HepG2 (cell line): Measurements from ENCODE around the gene TWNK. TPM values are rescaled to one million over a fixed set of nuclear protein-coding genes. Genes with fewer than 3 reads are reported as not detected.

ENCODE experiments used
- AGO2 ChIP-seq: fragments of 200-400 bp; formaldehyde crosslinking; optimal IDR thresholded peaks from 2 replicates; pipeline ENCODE3; 2017; ENCODE audit warnings: mild to moderate bottlenecking, low read depth, low read length, moderate library complexity
- EP300 ChIP-seq, 3 experiments: sonication (generic) in 1 of 3; formaldehyde crosslinking in 1 of 3; IDR thresholded peaks; 2 replicates each; pipeline versions ENCODE4 v1.5.1 to v1.6.1; 2011 to 2020; ENCODE audit warnings: low read depth in 2 of 3, low read length in 2 of 3, borderline replicate concordance in 1 of 3, improper control_type of control experiment in 1 of 3, mild to moderate bottlenecking in 1 of 3, missing genetic modification reagents in 1 of 3, moderate library complexity in 1 of 3
- FOXA3 ChIP-seq: IDR thresholded peaks from 2 replicates; pipeline ENCODE4 v1.6.1; 2016; ENCODE audit warnings: missing genetic modification reagents, missing compliant biosample characterization
- KAT8 ChIP-seq: IDR thresholded peaks from 2 replicates; pipeline ENCODE4 v1.6.1; 2016; ENCODE audit warnings: missing genetic modification reagents, missing compliant biosample characterization
- KDM6A ChIP-seq: IDR thresholded peaks from 2 replicates; pipeline ENCODE4 v1.6.1; 2016; ENCODE audit warnings: low read depth
- NCOA2 ChIP-seq: sonication (generic); formaldehyde crosslinking; IDR thresholded peaks from 2 replicates; pipeline ENCODE4 v1.8.0; 2022; ENCODE audit warnings: inconsistent platforms
- POGZ ChIP-seq: sonication (generic); formaldehyde crosslinking; IDR thresholded peaks from 2 replicates; pipeline ENCODE4 v1.4.0; 2020; ENCODE audit warnings: mild to moderate bottlenecking, missing genetic modification reagents
- POLR2AphosphoS5 ChIP-seq: IDR thresholded peaks from 2 replicates; pipeline ENCODE4 v1.6.1; 2012; ENCODE audit warnings: low read depth, low read length
- RFXAP ChIP-seq: sonication (generic); formaldehyde crosslinking; IDR thresholded peaks from 2 replicates; pipeline ENCODE4 v1.4.0; 2020; ENCODE audit warnings: missing genetic modification reagents, borderline replicate concordance
- SOX13 ChIP-seq, 3 experiments: fragments of 450-650 bp in 1 of 3; sonication (generic) in 1 of 3; formaldehyde crosslinking in 1 of 3; IDR thresholded peaks in 2 of 3; conservative IDR thresholded peaks in 1 of 3; 2 replicates each; pipeline versions ENCODE4 v1.5.0 to v1.6.1; 2016 to 2020; ENCODE audit warnings: antibody characterized with exemption in 1 of 3, mild to moderate bottlenecking in 1 of 3, missing compliant biosample characterization in 1 of 3, missing genetic modification reagents in 1 of 3, moderate library complexity in 1 of 3
- SOX6 ChIP-seq, 2 experiments: fragments of 450-650 bp in 1 of 2; sonication (generic) in 1 of 2; formaldehyde crosslinking in 1 of 2; IDR thresholded peaks; 2 replicates each; pipeline versions ENCODE4 v1.4.0 to v1.6.1; 2017 to 2020; ENCODE audit warnings: antibody characterized with exemption in 1 of 2, mild to moderate bottlenecking in 1 of 2, missing genetic modification reagents in 1 of 2
- SP5 ChIP-seq: IDR thresholded peaks from 2 replicates; pipeline ENCODE4 v1.6.1; 2016; ENCODE audit warnings: low read depth, borderline replicate concordance
- TBX3 ChIP-seq: fragments of 450-650 bp; IDR thresholded peaks from 2 replicates; pipeline ENCODE4 v1.6.1; 2017; ENCODE audit warnings: antibody characterized with exemption, mild to moderate bottlenecking, inconsistent platforms, borderline replicate concordance
- ZBTB7B ChIP-seq: sonication (generic); formaldehyde crosslinking; IDR thresholded peaks from 2 replicates; pipeline ENCODE4 v1.4.0; 2020; ENCODE audit warnings: missing genetic modification reagents
- ZBTB8A ChIP-seq: sonication (generic); formaldehyde crosslinking; IDR thresholded peaks from 2 replicates; pipeline ENCODE4 v1.4.0; 2020; ENCODE audit warnings: mild to moderate bottlenecking, low read depth, missing genetic modification reagents, borderline replicate concordance
- ZFY ChIP-seq: sonication (generic); formaldehyde crosslinking; IDR thresholded peaks from 2 replicates; pipeline ENCODE4 v1.4.0; 2020; ENCODE audit warnings: missing genetic modification reagents
- ZNF24 ChIP-seq: fragments of 450-650 bp; IDR thresholded peaks from 2 replicates; pipeline ENCODE4 v1.6.1; 2017; ENCODE audit warnings: antibody characterized with exemption, mild to moderate bottlenecking
- ZNF605 ChIP-seq: sonication (generic); formaldehyde crosslinking; IDR thresholded peaks from 2 replicates; pipeline ENCODE4 v1.8.0; 2022; ENCODE audit warnings: mild to moderate bottlenecking, missing genetic modification reagents
- polyA plus RNA-seq, 8 experiments: library from polyadenylated mRNA; depleted of rRNA in 3 of 8; stranded (reverse) in 7 of 8; unstranded in 1 of 8; fragments of >200 nt; fragmentation: Illumina TruSeq in 4 of 8; extraction: Trizol in 4 of 8; gene quantifications; 2 replicates each; pipeline versions ENCODE4 v1.2.1 to v1.2.3, GENCODE V29; 2011 to 2016; ENCODE audit warnings: low read depth in 4 of 8, missing spikeins in 1 of 8, mixed read lengths in 1 of 8; ENCODE audit not compliant: insufficient read depth in 1 of 8
- total RNA-seq, 5 experiments: library from RNA; depleted of rRNA; stranded (reverse); fragments of >200 nt; fragmentation: Illumina TruSeq; extraction: Trizol; gene quantifications; 2 replicates each; pipeline ENCODE4 v1.2.3, GENCODE V29; 2016; ENCODE audit warnings: low read depth in 1 of 5
- TF ChIP-seq, protein P1 (sequence below), 2 experiments: sonication (generic) in 1 of 2; formaldehyde crosslinking in 1 of 2; IDR thresholded peaks; 2 replicates each; pipeline versions ENCODE4 v1.4.0 to v1.6.1; 2016 to 2020; ENCODE audit warnings: borderline replicate concordance in 1 of 2, low read depth in 1 of 2, mild to moderate bottlenecking in 1 of 2, missing genetic modification reagents in 1 of 2
- TF ChIP-seq, protein P2 (sequence below): sonication (generic); formaldehyde crosslinking; IDR thresholded peaks from 2 replicates; pipeline ENCODE4 v1.5.1; 2020; ENCODE audit warnings: mild to moderate bottlenecking, missing genetic modification reagents, moderate library complexity

TWNK gene
- total and polyA plus RNA-seq, 2 of the 13 experiments (the other 11 are each of a cell fraction or from before 2014, with no cell fraction given): 10.7 to 16.5 TPM

DNA sequence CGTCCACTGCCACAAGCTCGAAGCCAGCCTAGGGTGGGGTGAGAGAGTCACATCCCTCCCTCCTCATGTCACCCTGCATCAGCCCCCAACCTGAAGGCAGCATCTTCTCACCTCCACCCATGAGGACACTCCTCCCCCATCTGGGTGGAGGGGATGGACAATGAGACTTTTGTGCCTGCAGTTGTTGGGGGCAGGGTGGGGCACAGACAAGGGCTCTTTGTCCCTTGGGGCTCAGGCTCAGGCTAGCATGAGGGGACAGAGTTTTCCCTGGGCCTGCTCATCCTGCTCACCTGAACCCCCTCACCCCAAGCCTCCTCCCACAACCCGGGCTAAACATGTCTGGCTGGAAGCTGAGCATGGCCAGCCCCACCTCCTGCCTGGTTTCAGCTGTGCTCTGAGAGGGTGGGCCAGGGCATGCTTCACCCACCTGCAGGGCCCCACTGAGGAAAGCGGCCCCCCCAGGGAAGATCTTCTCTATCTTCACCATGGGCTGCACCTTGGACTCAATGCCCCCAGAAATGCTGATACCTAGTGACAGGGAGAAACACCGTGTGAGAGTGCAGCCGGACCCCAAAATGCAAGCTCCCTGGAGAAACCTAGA lies 21.6 kb downstream of the TWNK start (continued):
- TF ChIP-seq, protein P1, sequence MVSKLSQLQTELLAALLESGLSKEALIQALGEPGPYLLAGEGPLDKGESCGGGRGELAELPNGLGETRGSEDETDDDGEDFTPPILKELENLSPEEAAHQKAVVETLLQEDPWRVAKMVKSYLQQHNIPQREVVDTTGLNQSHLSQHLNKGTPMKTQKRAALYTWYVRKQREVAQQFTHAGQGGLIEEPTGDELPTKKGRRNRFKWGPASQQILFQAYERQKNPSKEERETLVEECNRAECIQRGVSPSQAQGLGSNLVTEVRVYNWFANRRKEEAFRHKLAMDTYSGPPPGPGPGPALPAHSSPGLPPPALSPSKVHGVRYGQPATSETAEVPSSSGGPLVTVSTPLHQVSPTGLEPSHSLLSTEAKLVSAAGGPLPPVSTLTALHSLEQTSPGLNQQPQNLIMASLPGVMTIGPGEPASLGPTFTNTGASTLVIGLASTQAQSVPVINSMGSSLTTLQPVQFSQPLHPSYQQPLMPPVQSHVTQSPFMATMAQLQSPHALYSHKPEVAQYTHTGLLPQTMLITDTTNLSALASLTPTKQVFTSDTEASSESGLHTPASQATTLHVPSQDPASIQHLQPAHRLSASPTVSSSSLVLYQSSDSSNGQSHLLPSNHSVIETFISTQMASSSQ (IDR thresholded peaks at IDR 0.05; ENCODE audit: low read depth): no peak
- TF ChIP-seq, protein P1 (CRISPR knock-in tag; IDR thresholded peaks at IDR 0.05; ENCODE audit: borderline replicate concordance): peak; percentile 51; the same call in 1 of the 2 replicates
- TF ChIP-seq ZBTB7B: peak; percentile 29; the same call in 1 of the 2 replicates
- peak; percentile 76; the same call in 1 of the 2 replicates for TF ChIP-seq SP5 (CRISPR knock-in tag)
- TF ChIP-seq ZBTB8A (CRISPR knock-in tag): no peak
- no peak for TF ChIP-seq SOX6 (IDR thresholded peaks at IDR 0.05)
- peak; percentile 90 for TF ChIP-seq SOX6 (CRISPR knock-in tag; IDR thresholded peaks at IDR 0.05)
- peak in 1 of 2 experiments; percentile 68; a peak in 1 of 4 replicates for TF ChIP-seq EP300 (IDR thresholded peaks at IDR 0.05; ENCODE audit: low read depth in 2 of 2, low read length in 2 of 2)
- TF ChIP-seq EP300 (CRISPR knock-in tag; IDR thresholded peaks at IDR 0.05; ENCODE audit: borderline replicate concordance): peak; percentile 81
- TF ChIP-seq NCOA2 (CRISPR knock-in tag): peak; percentile 59
- no peak for TF ChIP-seq POGZ (CRISPR knock-in tag)
- no peak for TF ChIP-seq ZNF24
- TF ChIP-seq, protein P2, sequence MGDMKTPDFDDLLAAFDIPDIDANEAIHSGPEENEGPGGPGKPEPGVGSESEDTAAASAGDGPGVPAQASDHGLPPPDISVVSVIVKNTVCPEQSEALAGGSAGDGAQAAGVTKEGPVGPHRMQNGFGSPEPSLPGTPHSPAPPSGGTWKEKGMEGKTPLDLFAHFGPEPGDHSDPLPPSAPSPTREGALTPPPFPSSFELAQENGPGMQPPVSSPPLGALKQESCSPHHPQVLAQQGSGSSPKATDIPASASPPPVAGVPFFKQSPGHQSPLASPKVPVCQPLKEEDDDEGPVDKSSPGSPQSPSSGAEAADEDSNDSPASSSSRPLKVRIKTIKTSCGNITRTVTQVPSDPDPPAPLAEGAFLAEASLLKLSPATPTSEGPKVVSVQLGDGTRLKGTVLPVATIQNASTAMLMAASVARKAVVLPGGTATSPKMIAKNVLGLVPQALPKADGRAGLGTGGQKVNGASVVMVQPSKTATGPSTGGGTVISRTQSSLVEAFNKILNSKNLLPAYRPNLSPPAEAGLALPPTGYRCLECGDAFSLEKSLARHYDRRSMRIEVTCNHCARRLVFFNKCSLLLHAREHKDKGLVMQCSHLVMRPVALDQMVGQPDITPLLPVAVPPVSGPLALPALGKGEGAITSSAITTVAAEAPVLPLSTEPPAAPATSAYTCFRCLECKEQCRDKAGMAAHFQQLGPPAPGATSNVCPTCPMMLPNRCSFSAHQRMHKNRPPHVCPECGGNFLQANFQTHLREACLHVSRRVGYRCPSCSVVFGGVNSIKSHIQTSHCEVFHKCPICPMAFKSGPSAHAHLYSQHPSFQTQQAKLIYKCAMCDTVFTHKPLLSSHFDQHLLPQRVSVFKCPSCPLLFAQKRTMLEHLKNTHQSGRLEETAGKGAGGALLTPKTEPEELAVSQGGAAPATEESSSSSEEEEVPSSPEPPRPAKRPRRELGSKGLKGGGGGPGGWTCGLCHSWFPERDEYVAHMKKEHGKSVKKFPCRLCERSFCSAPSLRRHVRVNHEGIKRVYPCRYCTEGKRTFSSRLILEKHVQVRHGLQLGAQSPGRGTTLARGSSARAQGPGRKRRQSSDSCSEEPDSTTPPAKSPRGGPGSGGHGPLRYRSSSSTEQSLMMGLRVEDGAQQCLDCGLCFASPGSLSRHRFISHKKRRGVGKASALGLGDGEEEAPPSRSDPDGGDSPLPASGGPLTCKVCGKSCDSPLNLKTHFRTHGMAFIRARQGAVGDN (CRISPR knock-in tag): peak; percentile 80
- no peak for TF ChIP-seq POLR2AphosphoS5
- peak; percentile 51; the same call in 1 of the 2 replicates for TF ChIP-seq TBX3
- peak; percentile 26; the same call in 1 of the 2 replicates for TF ChIP-seq ZFY (CRISPR knock-in tag)
- peak; percentile 5 for TF ChIP-seq AGO2
- TF ChIP-seq KAT8 (CRISPR knock-in tag): no peak
- TF ChIP-seq FOXA3 (CRISPR knock-in tag): peak; percentile 12; the same call in 1 of the 2 replicates
- TF ChIP-seq RFXAP (CRISPR knock-in tag): peak; percentile 73; the same call in 1 of the 2 replicates
- TF ChIP-seq KDM6A (CRISPR knock-in tag): 0 out of 2 replicates have a peak, but pooled peaks have one; percentile 23
- peak; percentile 76 for TF ChIP-seq SOX13 (IDR thresholded peaks at IDR 0.05)
- TF ChIP-seq SOX13 (CRISPR knock-in tag; conservative IDR thresholded peaks at IDR 0.05 in 1 of 2, IDR thresholded peaks at IDR 0.05 in 1 of 2): peak in 1 of 2 experiments; percentile 97; a peak in 2 of 4 replicates
- TF ChIP-seq ZNF605 (CRISPR knock-in tag): 0 out of 2 replicates have a peak, but pooled peaks have one; percentile 17
